GM12892 (cell line): ENCODE results near the gene RBSN.

ENCODE experiments used
- POLR2A ChIP-seq: IDR thresholded peaks from 2 replicates; pipeline ENCODE4 v1.6.1; 2011; ENCODE audit warnings: low read depth, low read length, control low read depth
- POLR2AphosphoS5 ChIP-seq: IDR thresholded peaks from 2 replicates; pipeline ENCODE4 v1.6.1; 2011; ENCODE audit warnings: low read depth, low read length, control low read depth

DNA sequence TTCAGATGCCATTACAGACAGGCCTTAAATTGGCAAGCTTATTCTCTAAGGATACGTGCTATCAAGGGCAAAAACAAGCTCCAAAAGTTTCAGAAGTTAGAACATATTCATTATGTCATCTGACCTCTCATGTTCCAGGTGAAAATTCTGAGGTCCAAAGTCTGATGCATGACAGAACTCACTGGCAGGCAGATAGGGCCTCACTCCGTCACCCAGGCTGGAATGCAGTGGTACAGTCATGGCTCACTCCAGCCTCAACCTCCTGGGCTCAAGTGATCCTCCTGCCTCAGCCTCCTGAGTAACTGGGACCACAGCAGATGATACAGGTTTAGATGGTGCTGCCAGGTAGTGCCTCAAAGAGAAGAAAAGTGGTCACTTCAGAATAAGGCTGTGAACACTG is 49.4 kb downstream of the RBSN start:
- TF ChIP-seq POLR2A, result no peak
- no peak for TF ChIP-seq POLR2AphosphoS5
